Endodermal cell (in vitro differentiated cells): ENCODE results near the gene SLC25A52. TPM values are rescaled to one million over a fixed set of nuclear protein-coding genes. Genes with fewer than 3 reads are reported as not detected.

Experiments
- DNase-seq: peaks from one replicate; pipeline ENCODE4 v3.0.0-alpha.2; 2017
- H3K27ac ChIP-seq: 2 replicates; pipeline ENCODE4 v1.5.1; 2013; ENCODE audit warnings: mild to moderate bottlenecking, low read depth, low read length, moderate library complexity
- H3K27me3 ChIP-seq: 2 replicates; pipeline ENCODE4 v1.6.1; 2013; ENCODE audit warnings: mild to moderate bottlenecking, low read length, moderate library complexity; ENCODE audit not compliant: insufficient read depth, control insufficient read depth, poor library complexity, severe bottlenecking
- H3K36me3 ChIP-seq: 2 replicates; pipeline ENCODE4 v1.7.0; 2013; ENCODE audit warnings: mild to moderate bottlenecking, low read length, moderate library complexity; ENCODE audit not compliant: control insufficient read depth, insufficient read depth
- H3K4me1 ChIP-seq: one replicate; pipeline ENCODE4 v1.7.0; 2013; ENCODE audit warnings: low read length; ENCODE audit not compliant: control insufficient read depth, insufficient read depth
- H3K4me3 ChIP-seq: 2 replicates; pipeline ENCODE4 v1.5.1; 2013; ENCODE audit warnings: mild to moderate bottlenecking, low read length, moderate library complexity
- H3K9ac ChIP-seq: 2 replicates; pipeline ENCODE4 v1.6.1; 2013; ENCODE audit warnings: mild to moderate bottlenecking, low read length, moderate library complexity; ENCODE audit not compliant: poor library complexity, severe bottlenecking; ENCODE audit errors: extremely low read depth
- H3K9me3 ChIP-seq: 2 replicates; pipeline ENCODE4 v1.6.1; 2013; ENCODE audit warnings: mild to moderate bottlenecking, low read length, moderate library complexity; ENCODE audit not compliant: control insufficient read depth
- H3K27ac Mint-ChIP-seq: 2 replicates; pipeline ENCODE4 v1.8.0; 2020; ENCODE audit warnings: mixed read lengths
- H3K27me3 Mint-ChIP-seq: 2 replicates; pipeline ENCODE4 v1.8.0; 2021; ENCODE audit warnings: mild to moderate bottlenecking, mixed read lengths; ENCODE audit not compliant: insufficient read depth
- H3K36me3 Mint-ChIP-seq: 2 replicates; pipeline ENCODE4 v1.8.0; 2020; ENCODE audit warnings: low read depth, mixed read lengths
- H3K4me1 Mint-ChIP-seq: 2 replicates; pipeline ENCODE4 v1.8.0; 2020; ENCODE audit warnings: mixed read lengths
- H3K4me3 Mint-ChIP-seq: 2 replicates; pipeline ENCODE4 v1.8.0; 2020; ENCODE audit warnings: mild to moderate bottlenecking, moderate library complexity, mixed read lengths
- H3K9me3 Mint-ChIP-seq: 2 replicates; pipeline ENCODE4 v1.8.0; 2020; ENCODE audit warnings: mild to moderate bottlenecking, mixed read lengths
- CTCF ChIP-seq: fragments of 200-600 bp; sonication (generic); conservative IDR thresholded peaks from 2 replicates; pipeline ENCODE4 v1.5.0; 2021; ENCODE audit warnings: antibody characterized with exemption, mild to moderate bottlenecking
- WGBS, 2 experiments: methylation state at CpG; one replicate each; pipeline versions ENCODE4 v1.1.5 to v1.1.7; 2013; ENCODE audit warnings: missing lambda C conversion rate in 2 of 2, mixed read lengths in 1 of 2; ENCODE audit not compliant: insufficient coverage in 1 of 2, insufficient read length in 1 of 2; 5-methylcytosine and 5-hydroxymethylcytosine counted together
- total RNA-seq, 2 donors: library from RNA; stranded (reverse); fragmentation: NEBNext Ultra II Directional in 1 of 2; extraction: Animal tissue kit (Norgen Biotek cat#: 25700) in 1 of 2; gene quantifications; 2 replicates in 1 of 2; 3 replicates in 1 of 2; pipeline ENCODE4 v1.2.1, GENCODE V29; 2021

Gene SLC25A52
- total RNA-seq, 2 donors from 2014 or later, result 0.46 to 1.1 TPM

GRCh38 chr18:31798399-31798798 lies 37.7 kb upstream of the SLC25A52 start:
- peaks cover 20% of the 10 kb centered on the region for H3K4me1 Mint-ChIP-seq

GRCh38 chr18:31795747-31796146 lies 35.1 kb upstream of the SLC25A52 start:
- peaks cover 9% of the 10 kb centered on the region for H3K36me3 Mint-ChIP-seq
- Histone ChIP-seq H3K9ac (no peak overlapping the region), H3K4me3 (no peak overlapping the region), H3K4me1 (no peaks in the 10 kb centered on the region), H3K27ac (no peak overlapping the region), H3K27me3 (no peaks in the 10 kb centered on the region), H3K9me3 (no peaks in the 10 kb centered on the region), H3K36me3 (no peaks in the 10 kb centered on the region)
- H3K4me3 Mint-ChIP-seq, result no peak overlapping the region
- H3K9me3 Mint-ChIP-seq, result peaks cover 11% of the 10 kb centered on the region
- no peaks in the 10 kb centered on the region for H3K27me3 Mint-ChIP-seq
- peaks cover 16% of the 10 kb centered on the region for H3K4me1 Mint-ChIP-seq
- WGBS, 2 experiments, result 97% methylated on average over 2 of the region's 2 CpGs; no CpG with 5 or more reads in 1 of the 2 experiments
- no peak for DNase-seq
- no peak for TF ChIP-seq CTCF
- no peak overlapping the region for H3K27ac Mint-ChIP-seq

More at GRCh38 chr18:31798399-31798798, 37.7 kb upstream of the SLC25A52 start:
- Histone ChIP-seq H3K27me3 (no peaks in the 10 kb centered on the region), H3K36me3 (no peaks in the 10 kb centered on the region), H3K9me3 (peaks cover 9% of the 10 kb centered on the region), H3K4me3 (no peak overlapping the region), H3K27ac (no peak overlapping the region), H3K4me1 (no peaks in the 10 kb centered on the region), H3K9ac (peak overlapping the region; percentile 3)
- Mint-ChIP-seq H3K27me3 (no peaks in the 10 kb centered on the region), H3K36me3 (peaks cover 12% of the 10 kb centered on the region), H3K27ac (no peak overlapping the region), H3K4me3 (no peak overlapping the region), H3K9me3 (peaks cover 11% of the 10 kb centered on the region)
- 92% methylated on average over 2 of the region's 2 CpGs; no CpG with 5 or more reads in 1 of the 2 experiments for WGBS, 2 experiments
- no peak for TF ChIP-seq CTCF
- no peak for DNase-seq

GRCh38 chr18:31793531-31793930 lies 32.9 kb upstream of the SLC25A52 start:
- no peak overlapping the region for H3K4me3 Mint-ChIP-seq
- peaks cover 2% of the 10 kb centered on the region for H3K27me3 Mint-ChIP-seq
- no peak for DNase-seq
- Histone ChIP-seq H3K27me3 (no peaks in the 10 kb centered on the region), H3K36me3 (no peaks in the 10 kb centered on the region), H3K9me3 (no peaks in the 10 kb centered on the region), H3K9ac (no peak overlapping the region), H3K27ac (no peak overlapping the region), H3K4me3 (no peak overlapping the region), H3K4me1 (no peaks in the 10 kb centered on the region)
- H3K27ac Mint-ChIP-seq, result no peak overlapping the region
- peaks cover 15% of the 10 kb centered on the region for H3K9me3 Mint-ChIP-seq
- no peak for TF ChIP-seq CTCF
- H3K36me3 Mint-ChIP-seq, result peaks cover 13% of the 10 kb centered on the region
- peaks cover 14% of the 10 kb centered on the region for H3K4me1 Mint-ChIP-seq
